K562 (cell line): ENCODE results near the gene ZNF626.
"Not testable (repeated sequence)": the region's sequence is repeated elsewhere in the genome, so short reads cannot be mapped to it uniquely, and the experiment has no call there.

Experiments used
- CTCF ChIP-seq, 3 experiments: IDR thresholded peaks in 2 of 3; conservative IDR thresholded peaks in 1 of 3; 2 replicates each; pipeline ENCODE4 v1.5.1; 2011 to 2012; ENCODE audit warnings: low read length in 3 of 3, mild to moderate bottlenecking in 3 of 3, control low read depth in 2 of 3, improper control_type of control experiment in 1 of 3, inconsistent platforms in 1 of 3, low read depth in 1 of 3, mixed read lengths in 1 of 3, moderate library complexity in 1 of 3; ENCODE audit not compliant: insufficient read depth in 2 of 3
- EP300 ChIP-seq: IDR thresholded peaks from 2 replicates; pipeline ENCODE4 v1.6.1; 2012; ENCODE audit warnings: low read length, improper control_type of control experiment
- HDGF ChIP-seq: fragments of 450-650 bp; IDR thresholded peaks from 2 replicates; pipeline ENCODE4 v1.6.1; 2016
- HMG20A ChIP-seq: fragments of 450-650 bp; formaldehyde crosslinking; conservative IDR thresholded peaks from 2 replicates; pipeline ENCODE4 v1.4.0; 2020; ENCODE audit warnings: mild to moderate bottlenecking, mixed read lengths
- JUND ChIP-seq, 2 experiments: IDR thresholded peaks; 2 replicates in 1 of 2; 3 replicates in 1 of 2; pipeline ENCODE4 v1.6.1; 2011; ENCODE audit warnings: borderline replicate concordance in 2 of 2, low read depth in 2 of 2, low read length in 2 of 2, improper control_type of control experiment in 1 of 2, missing biosample characterization in 1 of 2, missing genetic modification characterization in 1 of 2, missing genetic modification reagents in 1 of 2
- KDM2B ChIP-seq: fragments of 250-450 bp; sonication (Bioruptor Pico); IDR thresholded peaks from 2 replicates; pipeline ENCODE4 v1.8.0; 2021; ENCODE audit warnings: mild to moderate bottlenecking, moderate library complexity
- MXI1 ChIP-seq: IDR thresholded peaks from 2 replicates; pipeline ENCODE4 v1.6.1; 2011; ENCODE audit warnings: low read depth, mild to moderate bottlenecking, improper control_type of control experiment, low read length
- POLR2AphosphoS5 ChIP-seq: IDR thresholded peaks from 2 replicates; pipeline ENCODE4 v1.6.1; 2011; ENCODE audit warnings: mild to moderate bottlenecking, low read depth, low read length, moderate library complexity; ENCODE audit not compliant: control insufficient read depth, insufficient read depth
- SAFB2 ChIP-seq: fragments of 200-400 bp; formaldehyde crosslinking; IDR thresholded peaks from 2 replicates; pipeline ENCODE4 v1.6.1; 2018; ENCODE audit warnings: borderline replicate concordance, low read length, low read depth, moderate library complexity; ENCODE audit not compliant: severe bottlenecking
- SNIP1 ChIP-seq: fragments of 450-650 bp; IDR thresholded peaks from 2 replicates; pipeline ENCODE4 v1.7.1; 2017; ENCODE audit warnings: low read depth, mild to moderate bottlenecking
- SP1 ChIP-seq: sonication (generic); formaldehyde crosslinking; IDR thresholded peaks from 2 replicates; pipeline ENCODE4 v1.8.1; 2022; ENCODE audit warnings: mild to moderate bottlenecking, missing genetic modification reagents
- ZNF274 ChIP-seq: IDR thresholded peaks from 2 replicates; pipeline ENCODE4 v1.6.1; 2011; ENCODE audit warnings: low read depth, mild to moderate bottlenecking, low read length, moderate library complexity, borderline replicate concordance

GRCh38 chr19:20624560-20624959, 36.8 kb downstream of the ZNF626 start:
- TF ChIP-seq ZNF274, result peak; percentile 58; the same call in 1 of the 2 replicates
- TF ChIP-seq POLR2AphosphoS5; HDGF; EP300; SNIP1; KDM2B (CRISPR knock-in tag); HMG20A (CRISPR knock-in tag); JUND (IDR thresholded peaks at IDR 0.05; ENCODE audit: borderline replicate concordance, low read depth, low read length); JUND (tag; IDR thresholded peaks at IDR 0.05; ENCODE audit: borderline replicate concordance, low read depth, low read length); MXI1; SP1; CTCF (IDR thresholded peaks at IDR 0.05 in 2 of 3, conservative IDR thresholded peaks at IDR 0.05 in 1 of 3; ENCODE audit: insufficient read depth in 2 of 3, low read depth in 1 of 3, low read length in 3 of 3); SAFB2: not testable (repeated sequence)
